ENCODE results near the gene DYNLT4. TPM values are rescaled to one million over a fixed set of nuclear protein-coding genes. Genes with fewer than 3 reads are reported as not detected.

DYNLT4 gene
- total RNA-seq, 4 donors from 2014 or later, result not detected

GRCh38 chr1:44822131-44822701 lies 15.1 kb upstream of the DYNLT4 start:
- no peaks in the 10 kb centered on the region for H3K9me3 ChIP-seq
- no peak for DNase-seq (ENCODE audit: low spot score in 2 of 2)
- WGBS, result 57% methylated on average over 2 of the region's 6 CpGs
- H3K4me3 ChIP-seq, result no peak overlapping the region
- no peak for TF ChIP-seq POLR2AphosphoS5 (IDR thresholded peaks at IDR 0.05)
- no peak for TF ChIP-seq EP300 (IDR thresholded peaks at IDR 0.05)
- no peak for TF ChIP-seq POLR2A (IDR thresholded peaks at IDR 0.05)
- TF ChIP-seq CTCF (IDR thresholded peaks at IDR 0.05), result no peak
- no peak overlapping the region for H3K27ac ChIP-seq
- H3K27me3 ChIP-seq, result no peaks in the 10 kb centered on the region
- peaks cover 22% of the 10 kb centered on the region for H3K4me1 ChIP-seq
- no peaks in the 10 kb centered on the region for H3K36me3 ChIP-seq

GRCh38 chr1:44821240-44821715 lies 14.1 kb upstream of the DYNLT4 start:
- 87% methylated on average over 9 of the region's 9 CpGs for WGBS
- Histone ChIP-seq H3K9me3 (no peaks in the 10 kb centered on the region), H3K27me3 (no peaks in the 10 kb centered on the region), H3K4me3 (no peak overlapping the region), H3K4me1 (peaks cover 22% of the 10 kb centered on the region), H3K36me3 (no peaks in the 10 kb centered on the region), H3K27ac (peak overlapping the region; percentile 91)
- TF ChIP-seq CTCF (IDR thresholded peaks at IDR 0.05), result no peak
- no peak for DNase-seq (ENCODE audit: low spot score in 2 of 2)

- Histone ChIP-seq H3K27me3 (no peaks in the 10 kb centered on the region), H3K4me1 (peaks cover 26% of the 10 kb centered on the region), H3K36me3 (no peaks in the 10 kb centered on the region), H3K4me3 (peak overlapping the region; percentile 57), H3K27ac (peak overlapping the region; percentile 91), H3K9me3 (no peaks in the 10 kb centered on the region)
- peak in 1 of 2 donors; percentile 74 for DNase-seq (ENCODE audit: low spot score in 2 of 2)
- no peak for TF ChIP-seq POLR2A (IDR thresholded peaks at IDR 0.05)
- no peak for TF ChIP-seq CTCF (IDR thresholded peaks at IDR 0.05)
- no peak for TF ChIP-seq POLR2AphosphoS5 (IDR thresholded peaks at IDR 0.05)
- TF ChIP-seq EP300 (IDR thresholded peaks at IDR 0.05), result no peak
- 43% methylated on average over 16 of the region's 25 CpGs for WGBS
Measured at GRCh38 chr1:44820328-44821239, 13.4 kb upstream of the DYNLT4 start.

DNA sequence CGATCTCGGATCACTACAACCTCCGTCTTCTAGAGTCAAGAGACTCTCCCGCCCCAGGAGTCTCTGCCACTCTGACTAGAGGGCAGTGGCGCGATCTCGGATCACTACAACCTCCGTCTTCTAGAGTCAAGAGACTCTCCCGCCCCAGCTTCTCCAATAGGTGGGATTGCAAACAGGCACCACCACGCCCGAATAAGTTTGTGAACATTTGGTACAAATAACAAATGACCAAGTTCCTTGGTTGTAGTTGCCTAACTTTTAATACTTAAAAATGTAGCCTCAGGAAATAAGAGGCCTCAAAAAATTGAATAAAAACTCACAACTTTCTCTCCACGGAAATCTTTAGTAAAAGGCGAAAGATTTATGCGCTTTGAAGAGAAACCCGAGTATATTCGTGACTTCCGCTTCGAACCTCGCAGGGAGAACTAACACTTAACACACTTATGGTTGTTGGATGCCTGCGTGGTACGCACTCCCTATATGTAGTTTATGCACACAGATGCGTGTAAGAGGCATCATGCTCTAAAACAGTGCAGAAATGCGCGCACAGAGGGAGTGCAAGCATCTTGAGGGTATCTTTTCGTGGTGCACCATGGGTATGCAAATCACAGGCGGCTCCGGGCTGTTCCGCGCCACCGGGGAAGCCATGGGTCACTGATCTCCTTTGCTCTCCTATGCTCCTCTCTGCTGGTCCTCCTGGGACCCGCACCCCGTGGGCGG lies 12.6 kb upstream of the DYNLT4 start:
- Histone ChIP-seq H3K27ac (peak overlapping the region; percentile 91), H3K36me3 (no peaks in the 10 kb centered on the region), H3K4me3 (peak overlapping the region; percentile 57), H3K4me1 (peaks cover 34% of the 10 kb centered on the region), H3K27me3 (no peaks in the 10 kb centered on the region), H3K9me3 (no peaks in the 10 kb centered on the region)
- peak; percentile 90 to 93 for DNase-seq (ENCODE audit: low spot score in 2 of 2)
- peak; percentile 87 to 88 for TF ChIP-seq POLR2A (IDR thresholded peaks at IDR 0.05)
- TF ChIP-seq CTCF (IDR thresholded peaks at IDR 0.05), result no peak
- TF ChIP-seq POLR2AphosphoS5 (IDR thresholded peaks at IDR 0.05), result peak; percentile 63 to 86 (median 65)
- TF ChIP-seq EP300 (IDR thresholded peaks at IDR 0.05), result no peak
- 2% methylated on average over 33 of the region's 33 CpGs for WGBS

All from suprapubic skin (tissue), 4 donors.